RCC 7860 (cell line): ENCODE data around the gene MCF2L2.
"Not testable (repeated sequence)": the region's sequence is repeated elsewhere in the genome, so short reads cannot be mapped to it uniquely, and the experiment has no call there.

Source experiments
- DNase-seq: peaks from one replicate; pipeline ENCODE4 v3.0.0-alpha.2; 2015; ENCODE audit warnings: low spot score
- FAIRE-seq: peaks from 2 replicates; lab custom pipeline; 2012; peaks lifted over from hg19 to GRCh38; lab: Jason Lieb, UNC

The MCF2L2 gene

GRCh38 chr3:183372911-183373310 lies 55.5 kb downstream of the MCF2L2 start:
- no peak for FAIRE-seq

GRCh38 chr3:183371600-183371968 lies 56.8 kb downstream of the MCF2L2 start:
- FAIRE-seq, result not testable (repeated sequence)
- DNase-seq, result peak; percentile 12

More at GRCh38 chr3:183372911-183373310, 55.5 kb downstream of the MCF2L2 start:
- no peak for DNase-seq

- DNase-seq, result no peak
- no peak for FAIRE-seq
These were observed 58.0 kb downstream of the MCF2L2 start for GRCh38 chr3:183370391-183370790.

- FAIRE-seq (no peak), DNase-seq (no peak)
These were observed 58.8 kb downstream of the MCF2L2 start for GRCh38 chr3:183369627-183370026.

- DNase-seq (no peak), FAIRE-seq (no peak)
These were observed 59.3 kb downstream of the MCF2L2 start for GRCh38 chr3:183369117-183369516.

GRCh38 chr3:183360971-183361624 lies 67.3 kb downstream of the MCF2L2 start:
- FAIRE-seq, result no peak
- DNase-seq, result no peak

GRCh38 chr3:183359036-183359435 lies 69.4 kb downstream of the MCF2L2 start:
- DNase-seq (no peak), FAIRE-seq (no peak)

GRCh38 chr3:183357564-183358079 lies 70.8 kb downstream of the MCF2L2 start:
- FAIRE-seq (no peak), DNase-seq (no peak)

GRCh38 chr3:183356920-183357319 lies 71.5 kb downstream of the MCF2L2 start:
- FAIRE-seq, result no peak

GRCh38 chr3:183354874-183355273 lies 73.5 kb downstream of the MCF2L2 start:
- DNase-seq, result no peak
- no peak for FAIRE-seq

More at GRCh38 chr3:183356920-183357319, 71.5 kb downstream of the MCF2L2 start:
- no peak for DNase-seq

- FAIRE-seq (no peak), DNase-seq (no peak)
These were observed 74.0 kb downstream of the MCF2L2 start for GRCh38 chr3:183354325-183354831.

GRCh38 chr3:183353421-183353820 lies 75.0 kb downstream of the MCF2L2 start:
- FAIRE-seq (no peak), DNase-seq (no peak)

- DNase-seq (no peak), FAIRE-seq (no peak)
These were observed 78.3 kb downstream of the MCF2L2 start for GRCh38 chr3:183350164-183350563.

GRCh38 chr3:183349421-183350157 lies 78.8 kb downstream of the MCF2L2 start:
- FAIRE-seq, result no peak
- DNase-seq, result no peak

GRCh38 chr3:183342824-183343223 lies 85.6 kb downstream of the MCF2L2 start:
- no peak for FAIRE-seq
- DNase-seq, result no peak

- no peak for DNase-seq
- no peak for FAIRE-seq
These were observed 86.7 kb downstream of the MCF2L2 start for GRCh38 chr3:183341545-183342288.

GRCh38 chr3:183340222-183340621 lies 88.2 kb downstream of the MCF2L2 start:
- DNase-seq (no peak), FAIRE-seq (no peak)

GRCh38 chr3:183339461-183340086 lies 88.8 kb downstream of the MCF2L2 start:
- no peak for DNase-seq
- FAIRE-seq, result no peak

- FAIRE-seq, result no peak
- no peak for DNase-seq
These were observed 89.9 kb downstream of the MCF2L2 start for GRCh38 chr3:183338520-183338919.

GRCh38 chr3:183332487-183332886 lies 95.9 kb downstream of the MCF2L2 start:
- no peak for DNase-seq
- no peak for FAIRE-seq

- FAIRE-seq (no peak), DNase-seq (no peak)
These were observed 96.9 kb downstream of the MCF2L2 start for GRCh38 chr3:183331498-183331897.
